HCT116 (cell line): ENCODE results near the gene ANO10.

Experiments used
- RAD21 ChIP-seq: IDR thresholded peaks from 2 replicates; pipeline ENCODE4 v1.6.1; 2012; ENCODE audit warnings: low read depth, mild to moderate bottlenecking
- YY1 ChIP-seq: IDR thresholded peaks from 2 replicates; pipeline ENCODE4 v1.6.1; 2011; ENCODE audit warnings: low read length, low read depth, moderate library complexity, mild to moderate bottlenecking; ENCODE audit not compliant: insufficient replicate concordance; ENCODE audit errors: extremely low read depth

GRCh38 chr3:43344520-43344919, 277.3 kb downstream of the ANO10 start:
- TF ChIP-seq YY1, result no peak
- no peak for TF ChIP-seq RAD21
